ENCODE data around the gene ARHGAP1.

DNA sequence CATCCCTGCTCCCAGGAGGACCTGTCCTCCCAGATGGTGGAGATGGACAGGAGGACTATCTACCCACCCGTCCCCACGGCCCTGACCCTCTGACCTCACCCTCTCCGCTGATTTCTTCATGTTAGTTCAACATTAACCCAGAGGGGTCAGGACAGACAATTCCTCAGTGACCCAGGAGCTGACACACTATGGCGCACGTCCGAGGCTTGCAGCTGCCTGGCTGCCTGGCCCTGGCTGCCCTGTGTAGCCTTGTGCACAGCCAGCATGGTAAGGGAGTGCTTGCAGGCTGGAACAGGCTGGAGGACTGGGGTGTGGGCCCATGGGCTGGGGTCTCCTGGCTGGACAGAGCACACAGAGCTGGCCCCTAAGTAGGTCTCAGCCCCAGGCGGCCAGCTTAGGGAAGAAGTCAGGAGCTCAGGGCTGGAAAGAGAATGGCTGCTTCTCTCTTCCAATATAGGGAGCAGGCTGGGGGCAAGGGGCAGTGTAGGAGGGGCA, 18.7 kb upstream of the ARHGAP1 start, which contains the start of gene F2:
- no peak for TF ChIP-seq MYC (IDR thresholded peaks at IDR 0.05; ENCODE audit: borderline replicate concordance, low read length)
- TF ChIP-seq, protein P1, sequence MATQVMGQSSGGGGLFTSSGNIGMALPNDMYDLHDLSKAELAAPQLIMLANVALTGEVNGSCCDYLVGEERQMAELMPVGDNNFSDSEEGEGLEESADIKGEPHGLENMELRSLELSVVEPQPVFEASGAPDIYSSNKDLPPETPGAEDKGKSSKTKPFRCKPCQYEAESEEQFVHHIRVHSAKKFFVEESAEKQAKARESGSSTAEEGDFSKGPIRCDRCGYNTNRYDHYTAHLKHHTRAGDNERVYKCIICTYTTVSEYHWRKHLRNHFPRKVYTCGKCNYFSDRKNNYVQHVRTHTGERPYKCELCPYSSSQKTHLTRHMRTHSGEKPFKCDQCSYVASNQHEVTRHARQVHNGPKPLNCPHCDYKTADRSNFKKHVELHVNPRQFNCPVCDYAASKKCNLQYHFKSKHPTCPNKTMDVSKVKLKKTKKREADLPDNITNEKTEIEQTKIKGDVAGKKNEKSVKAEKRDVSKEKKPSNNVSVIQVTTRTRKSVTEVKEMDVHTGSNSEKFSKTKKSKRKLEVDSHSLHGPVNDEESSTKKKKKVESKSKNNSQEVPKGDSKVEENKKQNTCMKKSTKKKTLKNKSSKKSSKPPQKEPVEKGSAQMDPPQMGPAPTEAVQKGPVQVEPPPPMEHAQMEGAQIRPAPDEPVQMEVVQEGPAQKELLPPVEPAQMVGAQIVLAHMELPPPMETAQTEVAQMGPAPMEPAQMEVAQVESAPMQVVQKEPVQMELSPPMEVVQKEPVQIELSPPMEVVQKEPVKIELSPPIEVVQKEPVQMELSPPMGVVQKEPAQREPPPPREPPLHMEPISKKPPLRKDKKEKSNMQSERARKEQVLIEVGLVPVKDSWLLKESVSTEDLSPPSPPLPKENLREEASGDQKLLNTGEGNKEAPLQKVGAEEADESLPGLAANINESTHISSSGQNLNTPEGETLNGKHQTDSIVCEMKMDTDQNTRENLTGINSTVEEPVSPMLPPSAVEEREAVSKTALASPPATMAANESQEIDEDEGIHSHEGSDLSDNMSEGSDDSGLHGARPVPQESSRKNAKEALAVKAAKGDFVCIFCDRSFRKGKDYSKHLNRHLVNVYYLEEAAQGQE (IDR thresholded peaks at IDR 0.05) = no peak
